OCI-LY7 (cell line): ENCODE data around the gene RNF186. TPM values are rescaled to one million over a fixed set of nuclear protein-coding genes. Genes with fewer than 3 reads are reported as not detected.

ENCODE experiments used
- BruUV-seq: library from RNA; stranded (reverse); fragments of 400-500 nt; replicated peaks from 2 replicates; lab custom pipeline; 2021; lab: Mats Ljungman, UMichigan
- CTCF ChIA-PET: fragments of 300-600 bp; sonication (Branson Sonifier 250); formaldehyde crosslinking; loops from one replicate; lab custom pipeline; 2022; ENCODE audit warnings: antibody characterized with exemption; ENCODE audit not compliant: unreplicated experiment; lab: Charles Lee
- POLR2A ChIA-PET: fragments of 300-600 bp; sonication (Branson Sonifier 250); formaldehyde crosslinking; loops from one replicate; lab custom pipeline; 2022; ENCODE audit warnings: antibody characterized with exemption; lab: Charles Lee
- DNase-seq: peaks from one replicate; pipeline ENCODE4 v3.0.0-alpha.2; 2015; ENCODE audit warnings: low spot score
- H2AFZ ChIP-seq: fragments of 200-600 bp; sonication (generic), shearing (Covaris generic); 2 replicates; pipeline ENCODE4 v1.6.1; 2014; ENCODE audit warnings: mild to moderate bottlenecking, antibody characterized with exemption, low read length, moderate library complexity
- H3K27ac ChIP-seq: fragments of 200-600 bp; sonication (generic); 2 replicates; pipeline ENCODE4 v1.5.1; 2014; ENCODE audit warnings: mixed run types, low read depth, mild to moderate bottlenecking, moderate library complexity, low read length, inconsistent platforms; ENCODE audit not compliant: poor library complexity, severe bottlenecking
- H3K36me3 ChIP-seq: fragments of 200-600 bp; sonication (generic); 2 replicates; pipeline ENCODE4 v1.6.1; 2014; ENCODE audit warnings: mild to moderate bottlenecking, antibody characterized with exemption, low read length, moderate library complexity, mixed read lengths; ENCODE audit not compliant: insufficient read depth
- H3K4me1 ChIP-seq: fragments of 200-600 bp; sonication (generic); 2 replicates; pipeline ENCODE4 v1.5.1; 2014; ENCODE audit warnings: mild to moderate bottlenecking, low read length; ENCODE audit not compliant: insufficient read depth, poor library complexity, severe bottlenecking
- H3K4me2 ChIP-seq: fragments of 200-600 bp; sonication (generic); 2 replicates; pipeline ENCODE4 v1.6.1; 2014; ENCODE audit warnings: mild to moderate bottlenecking, low read length
- H3K4me3 ChIP-seq: fragments of 200-600 bp; sonication (generic); 2 replicates; pipeline ENCODE4 v1.5.1; 2014; ENCODE audit warnings: mild to moderate bottlenecking, low read depth, low read length; ENCODE audit not compliant: poor library complexity, severe bottlenecking
- H3K79me2 ChIP-seq: fragments of 200-600 bp; sonication (generic); 2 replicates; pipeline ENCODE4 v1.6.1; 2016; ENCODE audit warnings: low read depth, mild to moderate bottlenecking, low read length, moderate library complexity, mixed read lengths; ENCODE audit not compliant: insufficient read depth
- H3K9me2 ChIP-seq: fragments of 200-600 bp; sonication (generic); 2 replicates; pipeline ENCODE4 v1.6.1; 2016; ENCODE audit warnings: mild to moderate bottlenecking, low read length, mixed read lengths; ENCODE audit not compliant: insufficient read depth
- H3K9me3 ChIP-seq: fragments of 200-600 bp; sonication (generic); 2 replicates; pipeline ENCODE4 v1.6.1; 2014; ENCODE audit warnings: mild to moderate bottlenecking, mixed run types, low read length, mixed read lengths
- H4K20me1 ChIP-seq: fragments of 200-600 bp; sonication (generic); 2 replicates; pipeline ENCODE4 v1.6.1; 2014; ENCODE audit warnings: mild to moderate bottlenecking, antibody characterized with exemption, low read length, moderate library complexity, mixed read lengths; ENCODE audit not compliant: insufficient read depth
- EZH2phosphoT487 ChIP-seq: fragments of 200-600 bp; sonication (generic); IDR thresholded peaks from 2 replicates; pipeline ENCODE4 v1.6.1; 2018; ENCODE audit warnings: low read depth, borderline replicate concordance, mild to moderate bottlenecking, mixed run types, antibody characterized with exemption, low read length, moderate library complexity, mixed read lengths
- intact Hi-C: fragments of 100-400 bp; cut with micrococcal nuclease; formaldehyde crosslinking; loops from one replicate; pipeline ENCODE4 v1.10.0; 2022; ENCODE audit not compliant: unreplicated experiment
- total RNA-seq, 2 experiments: library from RNA; depleted of rRNA in 1 of 2; stranded (reverse); fragments of >200 nt in 1 of 2; shearing (Covaris generic) in 1 of 2; gene quantifications; 2 replicates each; pipeline ENCODE4 v1.2.3, GENCODE V29; 2014 to 2022
- TF ChIP-seq, protein P1 (sequence below): fragments of 200-600 bp; sonication (generic); conservative IDR thresholded peaks from 2 replicates; pipeline ENCODE4 v1.5.1; 2014; ENCODE audit warnings: mild to moderate bottlenecking, antibody characterized with exemption, low read length, moderate library complexity, mixed read lengths

RNF186 gene
- total RNA-seq, 2 experiments from 2014 or later: not detected

DNA sequence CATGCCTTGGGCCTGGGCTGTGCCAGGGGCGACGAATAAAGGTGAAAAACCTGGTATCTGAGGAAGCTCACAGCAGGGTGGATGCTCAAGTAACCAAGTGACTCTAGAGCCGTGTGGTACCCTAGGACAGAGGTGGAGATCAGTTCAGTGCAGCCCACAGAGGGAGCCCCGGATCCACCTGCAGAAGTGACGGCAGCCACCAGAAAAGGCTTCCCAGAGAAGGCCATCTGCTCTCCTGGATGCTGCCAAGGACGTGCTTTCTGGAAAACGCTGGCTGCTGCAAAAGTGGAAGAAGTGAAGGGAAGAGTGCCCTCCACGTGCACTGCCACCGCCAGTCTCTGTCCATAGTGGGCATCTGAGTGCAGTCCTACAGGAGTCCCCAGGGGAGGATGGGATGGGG lies 43.0 kb downstream of the RNF186 start:
- Histone ChIP-seq H4K20me1 (no peaks in the 10 kb centered on the region), H3K4me1 (no peaks in the 10 kb centered on the region), H3K9me3 (no peaks in the 10 kb centered on the region), H2AFZ (no peak overlapping the region), H3K4me2 (no peak overlapping the region), H3K27ac (no peak overlapping the region), H3K9me2 (no peaks in the 10 kb centered on the region), H3K4me3 (no peak overlapping the region), H3K36me3 (no peaks in the 10 kb centered on the region), H3K79me2 (no peaks in the 10 kb centered on the region)
- TF ChIP-seq, protein P1, sequence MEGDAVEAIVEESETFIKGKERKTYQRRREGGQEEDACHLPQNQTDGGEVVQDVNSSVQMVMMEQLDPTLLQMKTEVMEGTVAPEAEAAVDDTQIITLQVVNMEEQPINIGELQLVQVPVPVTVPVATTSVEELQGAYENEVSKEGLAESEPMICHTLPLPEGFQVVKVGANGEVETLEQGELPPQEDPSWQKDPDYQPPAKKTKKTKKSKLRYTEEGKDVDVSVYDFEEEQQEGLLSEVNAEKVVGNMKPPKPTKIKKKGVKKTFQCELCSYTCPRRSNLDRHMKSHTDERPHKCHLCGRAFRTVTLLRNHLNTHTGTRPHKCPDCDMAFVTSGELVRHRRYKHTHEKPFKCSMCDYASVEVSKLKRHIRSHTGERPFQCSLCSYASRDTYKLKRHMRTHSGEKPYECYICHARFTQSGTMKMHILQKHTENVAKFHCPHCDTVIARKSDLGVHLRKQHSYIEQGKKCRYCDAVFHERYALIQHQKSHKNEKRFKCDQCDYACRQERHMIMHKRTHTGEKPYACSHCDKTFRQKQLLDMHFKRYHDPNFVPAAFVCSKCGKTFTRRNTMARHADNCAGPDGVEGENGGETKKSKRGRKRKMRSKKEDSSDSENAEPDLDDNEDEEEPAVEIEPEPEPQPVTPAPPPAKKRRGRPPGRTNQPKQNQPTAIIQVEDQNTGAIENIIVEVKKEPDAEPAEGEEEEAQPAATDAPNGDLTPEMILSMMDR: no peak
- no peak for TF ChIP-seq EZH2phosphoT487
- no TSS peak for BruUV-seq
- DNase-seq: no peak
- ChIA-PET CTCF (no interaction called here), POLR2A (no interaction called here)
- intact Hi-C loops: no loop called here

DNA sequence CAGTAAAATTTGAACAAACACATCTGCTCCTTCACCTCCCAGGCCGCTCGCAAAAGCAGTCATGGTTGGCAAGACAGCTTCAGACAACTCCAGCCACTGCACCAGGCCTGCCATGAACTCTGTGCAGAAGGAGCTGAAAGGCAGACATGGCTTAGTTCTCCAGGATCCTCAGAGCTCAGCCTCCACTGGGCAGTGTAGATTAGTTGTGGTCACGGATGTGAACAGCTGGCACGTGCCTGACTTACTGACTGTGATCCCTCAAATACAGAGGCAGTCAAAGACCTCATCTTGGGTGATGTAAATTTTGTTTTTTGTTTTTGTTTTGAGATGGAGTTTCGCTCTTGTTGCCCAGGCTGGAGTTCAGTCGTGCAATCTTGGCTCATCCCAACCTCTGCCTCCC lies 43.7 kb downstream of the RNF186 start:
- H3K4me2 ChIP-seq: no peak overlapping the region
- no peak overlapping the region for H2AFZ ChIP-seq
- no peak for TF ChIP-seq EZH2phosphoT487
- TF ChIP-seq, protein P1: no peak
- H4K20me1 ChIP-seq: no peaks in the 10 kb centered on the region
- H3K79me2 ChIP-seq: no peaks in the 10 kb centered on the region
- ChIA-PET CTCF (no interaction called here), POLR2A (no interaction called here)
- no peak overlapping the region for H3K4me3 ChIP-seq
- no peaks in the 10 kb centered on the region for H3K4me1 ChIP-seq
- no peaks in the 10 kb centered on the region for H3K9me3 ChIP-seq
- intact Hi-C loops: no loop called here
- H3K36me3 ChIP-seq: no peaks in the 10 kb centered on the region
- no peaks in the 10 kb centered on the region for H3K9me2 ChIP-seq
- H3K27ac ChIP-seq: no peak overlapping the region
- BruUV-seq: no TSS peak
- no peak for DNase-seq

DNA sequence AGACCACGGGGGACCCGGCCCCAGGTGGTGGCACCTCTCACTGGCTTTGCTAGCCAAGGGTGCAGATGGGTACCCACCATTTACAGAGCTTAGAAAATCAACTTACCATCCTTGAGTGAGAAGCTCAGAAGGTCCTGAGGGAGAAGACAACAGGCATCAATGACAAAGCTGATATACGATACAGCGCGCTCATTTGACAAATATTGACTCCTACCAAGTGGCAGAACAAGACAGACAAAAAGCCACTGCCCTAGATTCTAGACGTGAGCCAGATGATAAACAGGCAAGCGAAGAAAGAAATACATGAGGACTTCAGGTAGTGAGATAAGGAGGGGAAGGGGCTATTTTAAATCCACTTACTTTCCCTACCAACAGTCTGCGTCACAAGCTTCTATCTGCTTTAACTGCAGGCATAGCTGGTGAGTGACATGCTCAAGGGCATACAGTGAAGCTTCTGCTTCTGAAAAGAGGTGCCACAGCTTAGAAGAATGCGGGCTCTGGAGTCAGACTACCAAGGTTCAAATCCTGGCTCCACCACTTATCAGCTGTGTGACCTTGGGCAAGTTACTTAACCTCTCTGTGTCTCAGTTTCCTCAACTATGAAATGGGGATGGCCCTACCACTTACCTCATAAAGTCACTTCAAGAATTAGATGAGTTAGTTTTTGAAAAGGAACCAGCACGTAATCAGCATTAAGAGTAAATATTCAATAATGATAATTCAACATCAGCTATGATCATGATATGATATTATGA lies 44.5 kb downstream of the RNF186 start:
- no peaks in the 10 kb centered on the region for H3K4me1 ChIP-seq
- CTCF ChIA-PET: no interaction called here
- H3K36me3 ChIP-seq: no peaks in the 10 kb centered on the region

More for the DNA sequence above, 44.5 kb downstream of the RNF186 start:
- Histone ChIP-seq H3K4me3 (no peak overlapping the region), H3K4me2 (no peak overlapping the region), H4K20me1 (no peaks in the 10 kb centered on the region), H3K27ac (no peak overlapping the region), H3K9me3 (no peaks in the 10 kb centered on the region), H3K79me2 (no peaks in the 10 kb centered on the region), H3K9me2 (no peaks in the 10 kb centered on the region), H2AFZ (no peak overlapping the region)
- no peak for DNase-seq
- intact Hi-C loops: no loop called here
- POLR2A ChIA-PET: no interaction called here
- no peak for TF ChIP-seq EZH2phosphoT487
- TF ChIP-seq, protein P1: no peak
- BruUV-seq: no TSS peak
